Measurements from ENCODE around the gene DCUN1D3.

GRCh38 chr16:20916942-20917341 lies 16.8 kb upstream of the DCUN1D3 start:
- no peak for TF ChIP-seq CTCF (conservative IDR thresholded peaks at IDR 0.05 in 1 of 2, IDR thresholded peaks at IDR 0.05 in 1 of 2; ENCODE audit: low read depth in 1 of 2, low read length in 2 of 2)
- no peak for TF ChIP-seq EZH2 (IDR thresholded peaks at IDR 0.05; ENCODE audit: low read length, missing control alignments)

Data from fibroblast of lung (primary cell).